Breast epithelium (tissue), 3 donors: ENCODE data around the gene GNG14.

ENCODE experiments used
- CTCF ChIP-seq, 3 donors: fragments of 450-650 bp; IDR thresholded peaks; one replicate each; pipeline ENCODE4 v1.5.1; 2016 to 2017; ENCODE audit warnings: antibody characterized with exemption in 3 of 3, mild to moderate bottlenecking in 3 of 3, moderate library complexity in 3 of 3
- POLR2A ChIP-seq: fragments of 450-650 bp; IDR thresholded peaks from one replicate; pipeline ENCODE4 v1.6.1; 2016; ENCODE audit warnings: antibody characterized with exemption, mild to moderate bottlenecking, moderate library complexity
- POLR2AphosphoS5 ChIP-seq, 3 donors: sonication (generic); formaldehyde crosslinking; IDR thresholded peaks; one replicate each; pipeline ENCODE4 v1.6.1; 2017; ENCODE audit warnings: antibody characterized with exemption in 3 of 3

GRCh38 chr19:12675940-12676339 lies 11.9 kb upstream of the GNG14 start:
- no peak for TF ChIP-seq CTCF (IDR thresholded peaks at IDR 0.05)
- no peak for TF ChIP-seq POLR2AphosphoS5 (IDR thresholded peaks at IDR 0.05)
- TF ChIP-seq POLR2A = no peak
